Amygdala (tissue), 56 donors: ENCODE data around the gene ACSF3.
A peak's percentile ranks its signal among the peaks of the same experiment; 100 is the strongest.
"Not testable (repeated sequence)": the region's sequence is repeated elsewhere in the genome, so short reads cannot be mapped to it uniquely, and the experiment has no call there.

Experiments
- DNase-seq, 56 donors: peaks; one replicate each; lab custom pipeline; 2025; lab: John Stamatoyannopoulos, UW

ACSF3 gene

DNA sequence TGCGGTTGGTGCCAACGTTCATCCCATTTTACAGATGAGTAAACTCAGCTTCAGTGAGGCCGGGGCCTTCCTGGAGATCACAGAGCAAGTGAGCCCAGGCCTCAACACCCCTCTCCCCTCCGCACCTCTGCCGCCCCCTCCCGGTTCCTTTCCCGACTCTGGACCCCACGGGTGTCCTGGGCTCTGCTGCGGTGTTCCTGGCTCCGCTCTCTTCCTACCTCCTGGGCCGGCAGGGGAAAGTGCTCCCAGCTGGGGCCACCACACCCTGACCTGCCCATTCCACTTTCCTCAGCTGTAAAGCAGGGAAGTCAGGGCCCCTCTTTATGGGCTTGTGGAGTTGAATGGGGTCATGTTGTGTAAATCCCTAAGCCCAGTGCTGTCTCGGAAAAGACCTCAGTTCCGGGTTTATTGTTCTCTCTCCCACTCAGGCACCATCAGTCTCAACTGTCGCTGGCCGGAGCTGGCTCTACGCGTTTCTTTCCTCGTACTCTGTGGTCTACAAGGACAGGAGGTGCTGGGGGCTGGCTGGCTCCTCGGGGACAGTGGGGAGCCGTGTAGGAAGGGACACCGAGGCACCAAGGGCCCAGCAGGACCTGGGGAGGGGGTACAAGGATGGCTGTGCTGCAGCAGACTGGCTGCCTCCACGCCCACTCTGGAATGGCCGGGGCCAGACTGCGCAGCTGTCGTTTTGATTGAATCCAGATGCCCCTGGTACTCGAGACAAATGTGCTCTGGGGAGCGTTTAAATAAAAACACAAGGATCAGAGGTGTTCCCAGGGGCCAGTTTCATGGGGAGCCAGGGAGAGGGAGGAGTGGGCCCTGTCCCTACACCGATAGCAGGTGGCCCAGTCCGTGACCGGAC is 21.7 kb upstream of the ACSF3 start:
- no peak for DNase-seq

DNA sequence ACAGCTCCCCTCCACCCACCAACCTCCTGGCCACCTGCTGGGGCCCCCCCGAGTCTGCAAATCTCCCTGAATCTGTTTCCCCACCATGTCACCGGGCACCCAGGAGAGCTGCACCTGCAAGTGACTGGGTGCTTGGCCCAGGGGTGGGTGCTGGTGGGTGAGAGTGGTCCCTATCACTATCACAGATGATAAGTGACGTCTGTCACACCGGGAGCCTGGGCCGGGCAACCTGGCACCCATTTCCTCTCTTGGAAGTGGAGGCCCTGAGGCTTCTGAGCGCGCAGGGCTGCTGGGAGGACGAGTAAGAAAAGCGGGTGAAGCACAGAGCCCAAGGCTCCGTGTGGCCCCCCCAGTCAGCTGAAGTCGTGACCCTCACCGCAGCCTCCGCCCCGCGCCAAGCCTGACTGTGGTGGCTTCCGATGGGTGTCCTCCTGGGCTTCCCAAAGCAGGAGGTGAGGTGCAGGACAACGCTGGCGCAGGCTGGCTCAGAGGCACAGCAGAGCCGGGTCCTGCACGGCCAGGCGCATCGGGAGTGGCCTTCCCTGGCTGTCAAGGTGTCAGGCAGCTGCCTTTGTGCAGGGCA is 21.0 kb upstream of the ACSF3 start:
- no peak for DNase-seq

DNA sequence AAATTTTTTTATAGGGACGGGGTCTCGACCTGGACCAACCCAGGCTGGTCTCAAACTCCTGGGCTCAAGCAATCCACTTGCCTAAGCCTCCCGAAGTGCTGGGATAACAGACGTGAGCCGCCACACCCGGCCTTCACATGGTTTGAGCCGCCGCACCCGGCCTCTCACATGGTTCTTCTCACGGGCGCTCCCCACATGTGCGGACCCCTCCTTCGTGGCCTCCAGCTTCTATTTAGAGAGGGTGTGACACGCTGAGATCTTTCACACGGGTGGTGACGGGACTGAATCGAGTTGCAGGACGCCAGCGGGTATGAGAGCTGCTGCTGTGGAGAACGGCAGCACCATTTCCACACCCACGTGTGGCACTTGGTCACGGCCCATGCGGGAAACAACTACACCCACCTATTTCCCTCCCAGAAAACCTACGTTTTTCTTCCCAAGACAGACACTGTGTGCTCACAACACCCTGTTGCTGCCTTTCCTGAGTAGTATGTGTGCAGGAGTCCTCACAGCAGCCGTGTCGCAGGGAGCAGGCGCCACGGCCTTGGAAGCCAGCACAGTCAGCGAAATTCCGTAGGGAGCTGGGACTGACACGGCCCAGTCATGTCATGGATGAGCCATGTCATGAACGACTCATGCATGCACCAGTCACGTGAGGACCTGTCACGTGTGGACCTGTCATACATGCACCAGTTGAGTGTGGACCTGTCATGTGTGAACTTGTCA is 20.1 kb upstream of the ACSF3 start:
- no peak for DNase-seq

DNA sequence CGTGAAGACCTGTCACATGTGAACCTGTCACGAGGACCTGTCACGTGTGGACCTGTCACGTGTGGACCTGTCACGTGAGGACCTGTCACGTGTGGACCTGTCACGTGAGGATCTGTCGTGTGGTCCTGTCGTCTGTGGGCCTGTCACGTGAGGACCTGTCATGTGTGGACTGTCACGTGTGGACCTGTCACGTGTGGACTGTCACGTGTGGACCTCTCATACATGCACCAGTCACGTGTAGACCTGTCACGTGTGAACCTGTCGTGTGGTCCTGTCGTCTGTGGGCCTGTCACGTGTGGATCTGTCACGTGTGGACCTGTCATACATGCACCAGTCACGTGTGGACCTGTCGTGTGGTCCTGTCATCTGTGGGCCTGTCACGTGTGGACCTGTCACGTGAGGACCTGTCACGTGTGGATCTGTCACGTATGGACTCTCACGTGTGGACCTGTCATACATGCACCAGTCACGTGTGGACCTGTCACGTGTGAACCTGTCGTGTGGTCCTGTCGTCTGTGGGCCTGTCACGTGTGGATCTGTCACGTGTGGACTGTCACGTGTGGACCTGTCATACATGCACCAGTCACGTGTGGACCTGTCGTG is 19.5 kb upstream of the ACSF3 start:
- not testable (repeated sequence) for DNase-seq

DNA sequence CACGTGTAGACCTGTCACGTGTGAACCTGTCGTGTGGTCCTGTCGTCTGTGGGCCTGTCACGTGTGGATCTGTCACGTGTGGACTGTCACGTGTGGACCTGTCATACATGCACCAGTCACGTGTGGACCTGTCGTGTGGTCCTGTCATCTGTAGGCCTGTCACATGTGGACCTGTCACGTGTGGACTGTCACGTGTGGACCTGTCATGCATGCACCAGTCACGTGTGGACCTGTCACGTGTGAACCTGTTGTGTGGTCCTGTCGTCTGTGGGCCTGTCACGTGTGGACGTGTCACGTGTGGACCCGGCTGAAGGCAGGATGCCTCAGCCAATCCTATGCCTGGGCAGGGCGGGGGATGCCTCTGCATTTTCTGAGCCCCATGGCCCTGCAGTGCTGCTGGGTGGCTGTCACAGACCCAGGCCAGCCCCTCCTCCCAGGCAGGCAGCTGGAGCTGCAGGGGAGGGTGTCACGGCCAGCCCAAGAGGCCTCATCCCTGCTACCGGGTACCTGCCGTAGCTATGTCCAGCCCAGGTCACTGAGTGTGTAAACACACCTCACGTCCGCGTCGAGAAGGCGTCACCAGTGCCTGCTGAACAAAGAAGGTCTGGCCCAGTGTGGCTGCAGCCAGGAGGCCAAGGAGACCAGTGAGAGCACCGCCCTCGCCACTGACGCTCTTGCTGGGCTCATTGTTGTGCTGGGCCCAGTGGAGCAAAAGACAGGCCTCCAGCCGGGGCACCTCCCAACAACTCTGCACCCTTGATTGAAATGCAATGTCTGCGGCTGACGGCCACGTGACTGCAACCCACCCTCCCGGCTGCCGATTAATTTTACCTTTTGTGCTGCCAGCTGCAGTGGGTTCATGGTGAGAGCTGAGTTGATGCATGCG is 18.6 kb upstream of the ACSF3 start:
- no peak for DNase-seq

DNA sequence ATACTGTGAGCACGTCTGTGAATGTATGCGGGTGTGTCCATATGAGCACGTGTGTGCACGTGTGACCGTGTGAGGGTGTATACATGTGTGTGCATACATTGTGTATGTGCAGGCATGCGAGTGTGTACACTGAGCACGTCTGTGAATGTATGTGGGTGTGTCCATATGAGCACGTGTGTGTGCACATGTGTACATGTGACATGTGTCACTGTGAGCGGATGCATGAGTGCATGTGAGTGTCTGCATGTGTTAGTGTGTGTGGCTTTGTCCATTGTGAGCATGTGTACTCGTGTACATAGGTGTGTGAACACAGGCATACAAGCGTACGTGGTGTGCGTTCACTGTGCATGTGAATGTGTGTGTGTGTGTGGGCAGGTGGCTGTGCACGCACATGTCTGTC is 17.5 kb upstream of the ACSF3 start:
- no peak for DNase-seq

DNA sequence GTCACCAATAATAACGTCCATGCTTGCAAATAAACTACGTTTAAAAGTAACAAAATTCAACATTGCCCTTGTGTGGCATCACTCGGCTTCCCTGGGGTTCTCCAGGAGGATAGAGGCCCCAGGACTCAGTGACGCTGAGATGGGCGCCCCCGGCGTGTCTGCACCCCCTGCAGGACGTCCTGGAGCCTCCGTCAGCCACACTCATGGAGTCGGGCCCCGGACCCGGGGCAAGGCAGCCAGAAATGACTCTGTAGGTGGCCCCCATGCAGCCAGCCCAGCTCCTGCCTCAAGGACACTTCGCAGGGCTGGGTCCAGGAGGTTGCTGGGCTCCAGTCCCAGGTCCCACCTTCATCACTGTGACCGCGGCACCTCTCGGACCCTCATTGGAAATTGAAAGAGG is 16.6 kb upstream of the ACSF3 start:
- no peak for DNase-seq

DNA sequence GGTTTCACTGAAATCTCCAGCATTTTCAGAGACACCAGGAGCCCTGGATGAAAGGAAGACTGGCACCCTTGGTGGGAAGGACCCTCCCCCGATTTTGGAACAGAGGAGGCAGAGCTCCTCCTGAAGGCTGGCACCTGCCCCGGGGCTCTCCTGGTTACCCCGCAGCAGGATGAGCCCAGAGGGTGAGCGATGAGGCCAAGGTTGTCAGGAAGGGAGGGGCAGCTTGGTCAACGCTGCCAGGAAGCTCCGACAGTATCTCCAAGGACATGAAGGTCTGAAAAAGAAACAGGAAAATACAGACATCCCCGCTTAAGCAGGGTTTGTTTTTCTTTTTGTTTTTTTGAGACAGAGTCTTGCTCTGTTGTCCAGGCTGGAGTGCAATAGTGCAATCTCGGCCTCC is 15.5 kb upstream of the ACSF3 start:
- DNase-seq: no peak

DNA sequence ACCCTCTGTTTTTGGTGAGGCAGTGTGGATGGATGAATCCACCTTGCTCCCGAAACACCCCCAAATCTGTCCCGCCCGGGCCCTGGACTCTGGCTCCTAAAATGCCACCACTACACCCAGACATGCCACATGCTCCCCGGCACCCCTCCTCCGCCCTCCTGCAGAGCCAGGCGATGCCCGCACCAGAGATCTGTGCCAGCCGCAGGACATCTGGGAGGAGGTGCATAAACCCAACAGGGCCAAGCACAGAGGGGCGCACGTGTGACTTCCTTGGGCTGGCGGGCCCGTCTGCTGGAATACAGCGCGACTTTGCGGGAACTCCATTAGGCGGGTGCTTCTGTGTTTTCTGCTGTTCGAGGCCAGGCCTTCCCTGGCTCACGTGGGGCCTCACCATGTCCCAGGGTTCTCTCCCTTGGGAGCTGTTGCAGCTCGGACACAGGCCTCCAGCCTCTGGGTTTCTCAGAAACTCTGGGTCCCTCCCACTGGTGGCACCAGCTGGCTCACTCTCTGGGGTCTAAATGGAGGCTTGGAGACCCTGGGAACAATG is 14.1 kb upstream of the ACSF3 start:
- no peak for DNase-seq

DNA sequence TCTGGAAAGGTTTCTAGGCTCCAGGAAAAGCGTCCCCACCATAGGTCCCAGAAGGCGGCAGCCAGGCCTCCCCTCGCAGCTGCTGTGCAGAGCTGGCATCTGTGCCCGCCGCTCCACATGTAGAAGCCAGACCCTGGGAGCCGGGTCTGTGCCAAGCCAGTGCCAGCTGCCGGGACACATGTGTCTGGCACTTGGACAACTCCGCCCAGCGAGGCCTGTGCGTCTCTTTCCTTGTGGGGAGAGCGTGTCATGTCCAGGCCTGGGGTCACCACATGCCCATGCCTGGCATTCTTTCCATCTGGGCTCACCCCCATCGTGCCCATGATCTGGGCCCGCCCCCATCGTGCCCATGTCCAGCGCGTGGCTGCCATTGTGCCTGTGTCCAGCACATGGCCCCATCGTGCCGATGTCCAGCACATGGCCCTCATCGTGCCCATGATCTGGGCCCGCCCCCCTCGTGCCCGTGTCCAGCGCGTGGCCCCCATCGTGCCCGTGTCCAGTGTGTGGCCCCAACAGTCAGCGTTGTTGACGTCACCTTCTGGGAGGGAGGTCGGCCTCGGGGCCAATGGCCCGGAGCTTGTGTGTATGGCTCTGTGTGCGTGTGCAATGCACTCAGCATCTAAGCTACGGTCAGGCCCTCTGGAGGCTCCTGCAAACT is 13.3 kb upstream of the ACSF3 start:
- no peak for DNase-seq

DNA sequence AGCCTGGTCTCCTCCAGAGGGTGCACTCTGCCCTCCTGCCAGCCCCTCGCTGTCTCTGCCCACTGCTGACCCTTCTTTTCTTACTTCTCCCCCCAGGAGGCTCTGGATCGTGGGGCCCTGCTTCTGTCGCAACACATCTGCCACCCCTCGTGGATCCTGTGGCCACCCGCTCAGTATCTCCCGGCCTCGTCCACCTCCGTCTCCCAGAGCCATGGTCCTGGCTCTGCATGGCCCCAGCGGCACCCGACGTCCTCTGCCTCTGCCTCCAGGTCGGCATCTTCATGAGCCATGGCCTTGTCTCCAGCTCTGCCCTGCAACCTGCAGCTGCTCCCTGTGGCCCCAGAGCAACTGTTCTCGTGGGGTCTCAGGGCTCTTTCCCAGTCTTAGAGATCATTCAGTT is 12.1 kb upstream of the ACSF3 start:
- no peak for DNase-seq

DNA sequence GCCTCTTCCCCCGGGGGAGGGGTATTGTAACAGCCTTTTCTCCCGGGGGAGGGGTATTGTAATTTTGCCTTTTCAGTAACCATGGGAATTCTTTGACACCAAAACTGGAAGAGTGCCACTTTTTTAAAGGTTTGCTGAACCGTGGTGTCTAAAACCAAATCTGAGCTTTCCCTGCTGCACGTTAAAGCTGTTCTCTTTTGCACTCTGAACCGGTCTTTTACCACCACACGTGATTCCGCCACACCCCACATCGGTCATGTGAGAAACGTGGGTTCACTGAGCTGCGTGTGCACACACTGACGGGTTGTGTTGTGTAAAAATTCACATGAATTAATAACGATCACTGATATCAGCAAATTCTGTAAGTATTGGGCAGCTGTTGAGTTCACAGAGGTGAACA is 9.2 kb upstream of the ACSF3 start:
- peak in 2 of 56 donors; percentile 6 to 14 for DNase-seq

DNA sequence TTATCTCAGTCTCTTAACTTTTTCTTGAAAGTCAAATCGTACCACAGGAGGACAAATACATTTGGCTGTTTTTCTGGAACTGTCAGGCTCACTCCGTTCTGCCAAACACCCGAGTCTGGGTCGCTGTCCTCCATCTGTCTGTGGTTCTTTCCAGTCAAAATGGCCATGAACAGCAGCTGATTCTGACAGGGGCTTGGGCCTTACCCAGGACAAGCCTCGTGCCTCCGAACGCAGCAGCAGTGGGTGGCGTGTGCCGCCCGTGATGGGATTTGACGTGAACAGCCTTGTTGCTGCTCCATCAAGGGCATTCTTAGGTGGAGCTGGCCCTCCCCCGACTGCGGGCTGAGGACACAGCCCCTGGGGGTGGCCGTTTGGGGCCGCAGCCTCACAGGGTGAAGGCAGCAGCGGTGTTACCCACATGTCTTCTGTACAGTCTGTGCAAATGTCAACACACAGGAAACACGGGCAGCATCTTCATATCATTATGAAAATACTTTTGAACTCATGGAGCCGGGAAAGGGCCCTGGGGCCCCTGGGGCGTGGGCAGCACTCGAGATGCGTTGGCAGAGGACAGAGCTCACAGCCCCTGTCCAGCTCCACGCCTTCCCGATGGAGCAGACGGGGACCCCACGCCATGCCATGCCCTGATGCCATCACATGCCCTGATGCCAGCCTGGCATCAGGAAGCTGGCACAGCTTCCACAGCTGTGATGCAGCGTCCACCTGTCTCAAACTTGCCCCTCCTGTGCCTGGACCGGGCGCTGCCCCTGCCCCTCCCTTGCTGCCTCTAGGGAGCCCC is 8.6 kb upstream of the ACSF3 start:
- DNase-seq: no peak

DNA sequence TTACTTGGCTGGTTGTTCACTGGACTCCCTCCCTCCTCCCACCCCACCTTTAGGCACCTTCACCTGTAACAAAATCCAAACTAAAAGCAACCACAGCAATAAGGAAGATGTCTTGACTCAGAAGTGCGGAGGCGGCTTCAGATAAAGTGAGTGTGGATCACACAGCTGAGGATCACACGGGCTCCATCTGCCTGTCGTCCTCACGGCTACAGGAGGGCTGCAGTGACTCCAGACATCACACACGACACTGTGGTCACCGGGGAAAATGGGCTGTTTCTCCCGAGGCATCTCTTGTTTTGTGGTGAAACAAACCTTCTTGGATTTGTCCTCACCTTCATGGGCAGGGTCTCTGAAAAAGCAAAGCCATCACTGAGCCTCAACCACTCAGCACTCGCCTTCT is 7.9 kb upstream of the ACSF3 start:
- no peak for DNase-seq

DNA sequence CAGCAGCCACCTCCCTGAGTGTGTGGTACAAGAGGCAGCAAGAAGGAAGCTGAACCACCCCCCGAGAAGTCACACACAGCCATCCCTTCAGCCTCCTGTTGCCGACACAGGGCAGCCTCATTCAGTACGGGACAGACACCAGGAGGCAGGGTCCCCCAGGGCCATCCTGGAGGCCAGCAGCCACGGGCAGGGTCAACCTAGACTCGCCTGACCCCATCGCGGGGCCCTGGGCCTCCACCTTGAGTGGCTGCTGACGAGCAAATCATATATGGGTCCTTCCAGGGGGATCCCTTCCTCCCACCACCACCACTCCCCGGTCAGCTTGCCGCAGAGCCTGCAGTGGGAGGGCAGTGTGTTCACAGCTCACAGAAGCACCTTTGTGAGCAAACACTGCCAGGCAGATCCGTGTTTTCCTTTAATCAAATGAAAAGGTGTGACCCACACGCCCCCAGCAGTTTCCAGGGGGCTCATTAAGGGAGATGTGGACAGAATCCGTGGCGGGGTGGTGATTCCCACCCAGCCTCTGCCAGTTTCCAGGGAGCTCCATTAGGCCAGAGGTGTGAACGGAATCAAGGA is 5.6 kb upstream of the ACSF3 start:
- no peak for DNase-seq

DNA sequence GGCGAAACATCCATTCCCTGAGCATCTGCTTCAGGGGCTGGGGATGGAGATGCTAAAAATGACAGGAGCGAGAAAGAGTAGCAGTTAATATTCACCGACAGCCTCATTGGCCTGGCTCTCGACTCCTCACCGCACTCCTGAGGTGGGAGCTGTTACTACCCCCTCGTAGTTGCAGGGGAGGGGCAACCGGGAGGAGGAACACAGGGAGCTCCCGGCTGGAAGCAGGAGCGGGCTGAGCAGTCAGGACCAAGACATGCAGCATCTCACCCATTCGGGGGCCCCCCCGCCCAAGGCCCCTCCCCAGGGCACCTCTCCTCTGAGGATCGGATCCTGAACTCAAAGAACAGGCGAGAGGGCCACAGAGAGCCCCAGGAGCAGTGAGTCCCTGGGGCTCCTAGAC is 4.5 kb upstream of the ACSF3 start:
- no peak for DNase-seq

DNA sequence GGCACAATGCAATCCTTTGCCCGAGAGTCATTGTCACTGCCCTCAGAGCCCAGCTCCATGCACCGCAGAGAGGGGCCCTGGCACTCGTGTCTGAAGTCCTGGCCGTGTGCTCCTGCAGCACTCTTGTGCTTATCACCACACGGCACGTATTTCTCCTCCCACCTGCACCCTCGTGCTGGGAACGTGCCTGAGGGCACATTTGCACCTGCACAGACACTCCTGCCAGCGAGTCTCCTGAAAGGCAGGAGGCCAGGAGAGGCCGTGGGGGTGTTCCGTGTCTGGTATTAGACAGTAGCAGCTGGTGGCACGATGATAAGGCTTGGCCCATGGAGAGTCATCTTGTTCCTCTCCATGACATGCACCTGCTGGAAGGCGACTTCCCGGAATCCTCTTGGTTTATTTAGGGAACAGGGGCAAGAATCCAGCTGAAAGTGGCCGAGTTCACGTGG is 3.4 kb upstream of the ACSF3 start:
- DNase-seq: no peak
